ENCODE results near the gene TMED6.

TMED6 gene

GRCh38 chr16:69318911-69319289 is 32.7 kb downstream of the TMED6 start:
- H3K4me3 ChIP-seq (ENCODE audit: low read length), result no peak overlapping the region
- no peak for TF ChIP-seq CTCF (conservative IDR thresholded peaks at IDR 0.05; ENCODE audit: low read depth, low read length)
- no peak for DNase-seq (ENCODE audit: low read depth)

GRCh38 chr16:69318177-69318910 is 33.2 kb downstream of the TMED6 start:
- DNase-seq (ENCODE audit: low read depth), result no peak
- no peak for TF ChIP-seq CTCF (conservative IDR thresholded peaks at IDR 0.05; ENCODE audit: low read depth, low read length)
- H3K4me3 ChIP-seq (ENCODE audit: low read length), result no peak overlapping the region

GRCh38 chr16:69316595-69317034 is 35.0 kb downstream of the TMED6 start:
- no peak for DNase-seq (ENCODE audit: low read depth)
- TF ChIP-seq CTCF (conservative IDR thresholded peaks at IDR 0.05; ENCODE audit: low read depth, low read length), result no peak
- no peak overlapping the region for H3K4me3 ChIP-seq (ENCODE audit: low read length)

GRCh38 chr16:69315486-69316311 is 35.9 kb downstream of the TMED6 start:
- DNase-seq (ENCODE audit: low read depth), result no peak

GRCh38 chr16:69314534-69314933 is 37.1 kb downstream of the TMED6 start:
- no peak overlapping the region for H3K4me3 ChIP-seq (ENCODE audit: low read length)
- DNase-seq (ENCODE audit: low read depth), result no peak
- no peak for TF ChIP-seq CTCF (conservative IDR thresholded peaks at IDR 0.05; ENCODE audit: low read depth, low read length)

More at GRCh38 chr16:69315486-69316311, 35.9 kb downstream of the TMED6 start:
- TF ChIP-seq CTCF (conservative IDR thresholded peaks at IDR 0.05; ENCODE audit: low read depth, low read length), result no peak
- H3K4me3 ChIP-seq (ENCODE audit: low read length), result no peak overlapping the region

GRCh38 chr16:69313469-69313868 is 38.1 kb downstream of the TMED6 start:
- no peak overlapping the region for H3K4me3 ChIP-seq (ENCODE audit: low read length)
- DNase-seq (ENCODE audit: low read depth), result no peak
- TF ChIP-seq CTCF (conservative IDR thresholded peaks at IDR 0.05; ENCODE audit: low read depth, low read length), result no peak

Measured in retinal pigment epithelial cell (primary cell).